H9 (cell line): ENCODE measurements around the gene DTNB. TPM values are rescaled to one million over a fixed set of nuclear protein-coding genes. Genes with fewer than 3 reads are reported as not detected.

ENCODE experiments used
- DNase-seq: peaks from one replicate; pipeline ENCODE4 v3.0.0-alpha.2; 2017
- H2AFZ ChIP-seq: one replicate; pipeline ENCODE4 v1.6.1; 2013; ENCODE audit warnings: mild to moderate bottlenecking, low read length, control low read depth, moderate library complexity
- H2AK5ac ChIP-seq: 2 replicates; pipeline ENCODE4 v1.6.1; 2013; ENCODE audit warnings: low read length, control low read depth, mixed read lengths; ENCODE audit not compliant: insufficient read length
- H2BK120ac ChIP-seq: one replicate; pipeline ENCODE4 v1.6.1; 2013; ENCODE audit warnings: low read depth, mild to moderate bottlenecking, low read length, control low read depth, inconsistent platforms; ENCODE audit not compliant: poor library complexity, severe bottlenecking
- H2BK12ac ChIP-seq: 2 replicates; pipeline ENCODE4 v1.6.1; 2013; ENCODE audit warnings: low read length, control low read depth, mixed read lengths, low read depth; ENCODE audit not compliant: insufficient read length
- H2BK15ac ChIP-seq: 2 replicates; pipeline ENCODE4 v1.6.1; 2013; ENCODE audit warnings: low read depth, low read length, control low read depth
- H2BK20ac ChIP-seq: one replicate; pipeline ENCODE4 v1.6.1; 2013; ENCODE audit warnings: low read depth, mild to moderate bottlenecking, low read length, control low read depth, inconsistent platforms; ENCODE audit not compliant: poor library complexity, severe bottlenecking
- H2BK5ac ChIP-seq: 2 replicates; pipeline ENCODE4 v1.6.1; 2013; ENCODE audit warnings: low read length, control low read depth, mixed read lengths; ENCODE audit not compliant: insufficient read length
- H3K14ac ChIP-seq: 2 replicates; pipeline ENCODE4 v1.6.1; 2013; ENCODE audit warnings: low read length, control low read depth; ENCODE audit not compliant: insufficient read depth
- H3K18ac ChIP-seq: 2 replicates; pipeline ENCODE4 v1.6.1; 2013; ENCODE audit warnings: low read depth, mild to moderate bottlenecking, mixed read lengths, low read length, control low read depth; ENCODE audit not compliant: insufficient read length
- H3K23ac ChIP-seq: 2 replicates; pipeline ENCODE4 v1.6.1; 2013; ENCODE audit warnings: low read length, control low read depth, mixed read lengths, low read depth; ENCODE audit not compliant: insufficient read length
- H3K23me2 ChIP-seq: 2 replicates; pipeline ENCODE4 v1.6.1; 2013; ENCODE audit warnings: low read depth, mild to moderate bottlenecking, mixed read lengths, low read length, control low read depth; ENCODE audit not compliant: insufficient read length, poor library complexity, severe bottlenecking
- H3K27ac ChIP-seq: 2 replicates; pipeline ENCODE4 v1.5.1; 2013; ENCODE audit warnings: low read length, control low read depth, mixed read lengths, low read depth; ENCODE audit not compliant: insufficient read length
- H3K27me3 ChIP-seq: 2 replicates; pipeline ENCODE4 v1.6.1; 2013; ENCODE audit warnings: low read length, control low read depth, inconsistent platforms; ENCODE audit not compliant: insufficient read depth
- H3K4ac ChIP-seq: 2 replicates; pipeline ENCODE4 v1.6.1; 2013; ENCODE audit warnings: low read depth, mild to moderate bottlenecking, control low read depth, inconsistent platforms, low read length, moderate library complexity
- H3K4me1 ChIP-seq: 2 replicates; pipeline ENCODE4 v1.6.1; 2013; ENCODE audit warnings: low read length, control low read depth, inconsistent platforms; ENCODE audit not compliant: insufficient read depth
- H3K4me2 ChIP-seq: 2 replicates; pipeline ENCODE4 v1.6.1; 2013; ENCODE audit warnings: low read length, control low read depth, mixed read lengths; ENCODE audit not compliant: insufficient read length, insufficient read depth
- H3K56ac ChIP-seq: 2 replicates; pipeline ENCODE4 v1.6.1; 2013; ENCODE audit warnings: low read depth, mild to moderate bottlenecking, mixed read lengths, low read length, control low read depth; ENCODE audit not compliant: insufficient read length
- H3K79me1 ChIP-seq: 2 replicates; pipeline ENCODE4 v1.6.1; 2013; ENCODE audit warnings: low read depth, mild to moderate bottlenecking, moderate library complexity, low read length, control low read depth, inconsistent platforms; ENCODE audit not compliant: insufficient read depth, poor library complexity, severe bottlenecking
- H3K79me2 ChIP-seq: 2 replicates; pipeline ENCODE4 v1.6.1; 2013; ENCODE audit warnings: low read length, control low read depth, inconsistent platforms; ENCODE audit not compliant: insufficient read depth
- H3K9ac ChIP-seq: 2 replicates; pipeline ENCODE4 v1.6.1; 2013; ENCODE audit warnings: low read length, control low read depth, mixed read lengths; ENCODE audit not compliant: insufficient read length; ENCODE audit errors: extremely low read depth
- H3K9me3 ChIP-seq: one replicate; pipeline ENCODE4 v1.6.1; 2013; ENCODE audit warnings: low read depth, low read length, inconsistent platforms; ENCODE audit not compliant: control insufficient read depth
- H3T11ph ChIP-seq: one replicate; pipeline ENCODE4 v1.6.1; 2013; ENCODE audit warnings: mild to moderate bottlenecking, low read length, control low read depth, inconsistent platforms
- H4K20me1 ChIP-seq: one replicate; pipeline ENCODE4 v1.6.1; 2013; ENCODE audit not compliant: control insufficient read depth, insufficient read length, insufficient read depth
- H4K5ac ChIP-seq: 2 replicates; pipeline ENCODE4 v1.6.1; 2013; ENCODE audit warnings: low read depth, mild to moderate bottlenecking, mixed read lengths, low read length, control low read depth; ENCODE audit not compliant: insufficient read length
- H4K8ac ChIP-seq: replicated peaks from 2 replicates; pipeline ENCODE4 v1.6.1; 2013; ENCODE audit warnings: low read length, control low read depth, mixed read lengths, low read depth; ENCODE audit not compliant: insufficient read length
- H4K91ac ChIP-seq: 2 replicates; pipeline ENCODE4 v1.6.1; 2013; ENCODE audit warnings: low read depth, mild to moderate bottlenecking, moderate library complexity, mixed read lengths, low read length, control low read depth; ENCODE audit not compliant: insufficient read length
- H3K27ac Mint-ChIP-seq, 3 experiments: 2 replicates in 2 of 3; 3 replicates in 1 of 3; pipeline ENCODE4 v1.8.0; 2020 to 2021; ENCODE audit warnings: mixed read lengths in 3 of 3, mild to moderate bottlenecking in 1 of 3, moderate library complexity in 1 of 3
- H3K27me3 Mint-ChIP-seq: 2 replicates; pipeline ENCODE4 v1.8.0; 2021; ENCODE audit warnings: low read depth, mild to moderate bottlenecking, moderate library complexity, mixed read lengths
- H3K36me3 Mint-ChIP-seq, 3 experiments: 2 replicates in 2 of 3; 3 replicates in 1 of 3; pipeline ENCODE4 v1.8.0; 2020 to 2021; ENCODE audit warnings: low read depth in 3 of 3, mixed read lengths in 3 of 3; ENCODE audit not compliant: insufficient read depth in 1 of 3
- H3K4me1 Mint-ChIP-seq, 2 experiments: 2 replicates each; pipeline ENCODE4 v1.8.0; 2020; ENCODE audit warnings: mixed read lengths in 2 of 2
- H3K4me3 Mint-ChIP-seq, 2 experiments: 2 replicates in 1 of 2; 3 replicates in 1 of 2; pipeline ENCODE4 v1.8.0; 2020 to 2021; ENCODE audit warnings: mild to moderate bottlenecking in 2 of 2, mixed read lengths in 2 of 2, moderate library complexity in 1 of 2
- H3K9me3 Mint-ChIP-seq, 2 experiments: 2 replicates in 1 of 2; 3 replicates in 1 of 2; pipeline ENCODE4 v1.8.0; 2020; ENCODE audit warnings: mild to moderate bottlenecking in 2 of 2, mixed read lengths in 2 of 2, moderate library complexity in 1 of 2
- WGBS: extraction: QIAGEN DNeasy Blood & Tissue Kit; methylation state at CpG from one replicate; pipeline ENCODE4 v1.1.7; 2013; ENCODE audit warnings: missing lambda C conversion rate, low lambda C conversion rate, mixed read lengths; ENCODE audit not compliant: insufficient read length; ENCODE audit errors: extremely low coverage; 5-methylcytosine and 5-hydroxymethylcytosine counted together
- total RNA-seq: library from RNA; stranded (reverse); gene quantifications from 2 replicates; pipeline ENCODE4 v1.2.1, GENCODE V29; 2021
- TF ChIP-seq, protein P1 (sequence below): fragments of 200-600 bp; sonication (generic); conservative IDR thresholded peaks from 3 replicates; pipeline ENCODE4 v1.8.0; 2021; ENCODE audit warnings: antibody characterized with exemption, mild to moderate bottlenecking

Gene DTNB
- total RNA-seq, 1 experiment from 2014 or later = 26.7 TPM

DNA sequence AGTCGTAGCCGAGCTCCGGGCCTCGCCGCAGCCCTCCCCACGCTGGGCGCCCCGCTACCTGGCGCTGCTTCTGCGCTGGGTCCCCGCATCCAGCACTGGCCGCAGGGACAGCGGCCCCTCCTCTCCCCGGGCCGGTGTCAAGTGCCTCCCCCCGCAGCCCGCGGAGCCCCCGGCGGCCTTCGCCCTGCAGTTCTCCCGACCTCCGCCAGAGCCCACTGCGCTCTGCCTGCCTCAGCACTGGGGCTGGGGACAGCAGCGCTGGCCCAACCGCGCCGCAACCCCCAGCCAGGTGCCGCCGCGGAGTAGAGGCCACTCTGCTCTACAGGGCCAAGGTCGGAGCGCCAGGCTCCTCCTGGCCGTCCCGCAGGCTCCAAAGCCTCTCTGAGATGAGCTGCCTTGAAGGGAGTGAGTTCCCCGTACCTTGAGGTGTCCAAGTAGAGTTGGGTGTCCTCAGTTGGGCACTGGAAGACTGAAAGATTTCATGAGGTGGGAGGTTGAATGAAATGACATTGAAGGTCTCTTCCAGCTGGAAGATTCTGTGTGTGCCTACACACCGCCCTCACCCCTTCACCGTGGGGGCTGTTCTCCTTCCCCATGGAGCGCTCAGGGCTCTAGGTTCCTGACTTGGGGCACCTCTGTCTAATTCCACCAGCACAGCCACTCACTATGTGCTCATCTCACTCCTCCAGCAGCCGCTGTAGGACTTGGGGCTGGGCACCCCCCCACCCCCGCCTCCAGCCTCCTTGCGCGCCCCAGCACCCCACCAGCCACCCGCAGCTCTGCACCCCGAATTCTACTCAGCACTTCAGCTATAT is 330.8 kb downstream of the DTNB start:
- H3T11ph ChIP-seq = no peak overlapping the region
- no peak overlapping the region for H3K18ac ChIP-seq
- H3K79me2 ChIP-seq = no peaks in the 10 kb centered on the region
- H3K4me3 Mint-ChIP-seq = peak overlapping the region; percentile 62 to 82
- H2AFZ ChIP-seq = no peak overlapping the region
- TF ChIP-seq, protein P1, sequence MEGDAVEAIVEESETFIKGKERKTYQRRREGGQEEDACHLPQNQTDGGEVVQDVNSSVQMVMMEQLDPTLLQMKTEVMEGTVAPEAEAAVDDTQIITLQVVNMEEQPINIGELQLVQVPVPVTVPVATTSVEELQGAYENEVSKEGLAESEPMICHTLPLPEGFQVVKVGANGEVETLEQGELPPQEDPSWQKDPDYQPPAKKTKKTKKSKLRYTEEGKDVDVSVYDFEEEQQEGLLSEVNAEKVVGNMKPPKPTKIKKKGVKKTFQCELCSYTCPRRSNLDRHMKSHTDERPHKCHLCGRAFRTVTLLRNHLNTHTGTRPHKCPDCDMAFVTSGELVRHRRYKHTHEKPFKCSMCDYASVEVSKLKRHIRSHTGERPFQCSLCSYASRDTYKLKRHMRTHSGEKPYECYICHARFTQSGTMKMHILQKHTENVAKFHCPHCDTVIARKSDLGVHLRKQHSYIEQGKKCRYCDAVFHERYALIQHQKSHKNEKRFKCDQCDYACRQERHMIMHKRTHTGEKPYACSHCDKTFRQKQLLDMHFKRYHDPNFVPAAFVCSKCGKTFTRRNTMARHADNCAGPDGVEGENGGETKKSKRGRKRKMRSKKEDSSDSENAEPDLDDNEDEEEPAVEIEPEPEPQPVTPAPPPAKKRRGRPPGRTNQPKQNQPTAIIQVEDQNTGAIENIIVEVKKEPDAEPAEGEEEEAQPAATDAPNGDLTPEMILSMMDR = peak; percentile 98
- H3K27me3 ChIP-seq = no peaks in the 10 kb centered on the region; the same call in 1 of the 2 replicates
- H2AK5ac ChIP-seq = no peak overlapping the region
- no peaks in the 10 kb centered on the region for H4K20me1 ChIP-seq
- no peak overlapping the region; the same call in 1 of the 2 replicates for H3K14ac ChIP-seq
- H2BK15ac ChIP-seq = no peak overlapping the region
- no peak overlapping the region for H4K5ac ChIP-seq
- H3K4me1 ChIP-seq = no peaks in the 10 kb centered on the region
- no peak overlapping the region for H3K27ac Mint-ChIP-seq
- H3K27ac ChIP-seq = no peak overlapping the region
- H4K8ac ChIP-seq = no peak overlapping the region
- no peak overlapping the region for H2BK5ac ChIP-seq
- H3K56ac ChIP-seq = no peak overlapping the region
- DNase-seq = peak; percentile 94
- H3K4ac ChIP-seq = no peak overlapping the region
- H3K23me2 ChIP-seq = peaks cover 6% of the 10 kb centered on the region
- no peaks in the 10 kb centered on the region for H3K79me1 ChIP-seq
- H3K4me2 ChIP-seq = peak overlapping the region; percentile 50
- H3K9me3 ChIP-seq = no peaks in the 10 kb centered on the region
- H2BK12ac ChIP-seq = no peak overlapping the region
- H3K9me3 Mint-ChIP-seq = no peaks in the 10 kb centered on the region
- no peak overlapping the region for H3K23ac ChIP-seq
- no peak overlapping the region for H4K91ac ChIP-seq
- no peak overlapping the region for H3K9ac ChIP-seq
- H3K27me3 Mint-ChIP-seq = peaks cover 34% of the 10 kb centered on the region
- H2BK120ac ChIP-seq = no peak overlapping the region
- WGBS = no CpG with 5 or more reads among the region's 45 CpGs
- H3K36me3 Mint-ChIP-seq = no peaks in the 10 kb centered on the region; a peak in 1 of 7 replicates
- no peak overlapping the region for H2BK20ac ChIP-seq
- H3K4me1 Mint-ChIP-seq = peaks cover 21 to 27% of the 10 kb centered on the region in 2 experiments
